ENCODE measurements around the gene NPIPA3. TPM values are rescaled to one million over a fixed set of nuclear protein-coding genes. Genes with fewer than 3 reads are reported as not detected.
"Not testable (repeated sequence)": the region's sequence is repeated elsewhere in the genome, so short reads cannot be mapped to it uniquely, and the experiment has no call there.

The NPIPA3 gene
- total RNA-seq, 4 donors from 2014 or later, result 6.0 to 11.5 TPM; not detected in 2

GRCh38 chr16:14672403-14672971 lies 30.7 kb upstream of the NPIPA3 start:
- no peak for DNase-seq
- intact Hi-C loops (cut with DNase I; ENCODE audit: low total_unique reads), result no loop called here
- Histone ChIP-seq H3K9me3 (no peaks in the 10 kb centered on the region), H3K36me3 (no peaks in the 10 kb centered on the region), H3K4me1 (no peaks in the 10 kb centered on the region), H3K4me3 (no peak overlapping the region), H3K27me3 (no peaks in the 10 kb centered on the region), H3K27ac (no peak overlapping the region)
- no peak for TF ChIP-seq POLR2A (IDR thresholded peaks at IDR 0.05)
- TF ChIP-seq CTCF (IDR thresholded peaks at IDR 0.05), result no peak

GRCh38 chr16:14676633-14677032 lies 26.6 kb upstream of the NPIPA3 start:
- no peak for DNase-seq
- Histone ChIP-seq H3K4me3 (no peak overlapping the region), H3K27ac (no peak overlapping the region), H3K4me1 (no peaks in the 10 kb centered on the region), H3K9me3 (no peaks in the 10 kb centered on the region), H3K36me3 (no peaks in the 10 kb centered on the region), H3K27me3 (no peaks in the 10 kb centered on the region)
- intact Hi-C loops (cut with DNase I; ENCODE audit: low total_unique reads), result no loop called here
- no peak for TF ChIP-seq POLR2A (IDR thresholded peaks at IDR 0.05)

- no peaks in the 10 kb centered on the region for H3K4me1 ChIP-seq
- H3K27me3 ChIP-seq, result no peaks in the 10 kb centered on the region
- no peak for TF ChIP-seq CTCF (IDR thresholded peaks at IDR 0.05)
- TF ChIP-seq POLR2A (IDR thresholded peaks at IDR 0.05), result no peak
- no peak overlapping the region for H3K27ac ChIP-seq
- H3K4me3 ChIP-seq, result no peak overlapping the region
- DNase-seq, result no peak
- H3K36me3 ChIP-seq, result no peaks in the 10 kb centered on the region
- intact Hi-C loops (cut with DNase I; ENCODE audit: low total_unique reads), result no loop called here
- H3K9me3 ChIP-seq, result no peaks in the 10 kb centered on the region
Measured at GRCh38 chr16:14677627-14678026, 25.6 kb upstream of the NPIPA3 start.

- Histone ChIP-seq H3K27me3 (no peaks in the 10 kb centered on the region), H3K9me3 (no peaks in the 10 kb centered on the region), H3K36me3 (no peaks in the 10 kb centered on the region), H3K27ac (no peak overlapping the region), H3K4me1 (no peaks in the 10 kb centered on the region), H3K4me3 (no peak overlapping the region)
- intact Hi-C loops (cut with DNase I; ENCODE audit: low total_unique reads), result no loop called here
- DNase-seq, result no peak
- no peak for TF ChIP-seq POLR2A (IDR thresholded peaks at IDR 0.05)
- no peak for TF ChIP-seq CTCF (IDR thresholded peaks at IDR 0.05)
Measured at GRCh38 chr16:14678748-14679497, 24.3 kb upstream of the NPIPA3 start.

- H3K4me3 ChIP-seq; H3K9me3 ChIP-seq; H3K27ac ChIP-seq; H3K27me3 ChIP-seq; H3K4me1 ChIP-seq; H3K36me3 ChIP-seq; intact Hi-C loops (cut with DNase I; ENCODE audit: low total_unique reads); DNase-seq: not testable (repeated sequence)
Measured at GRCh38 chr16:14680396-14680795, 22.8 kb upstream of the NPIPA3 start.

- Histone ChIP-seq H3K9me3 (no peaks in the 10 kb centered on the region), H3K36me3 (no peaks in the 10 kb centered on the region), H3K4me1 (no peaks in the 10 kb centered on the region), H3K4me3 (no peak overlapping the region), H3K27ac (no peak overlapping the region), H3K27me3 (no peaks in the 10 kb centered on the region)
- intact Hi-C loops (cut with DNase I; ENCODE audit: low total_unique reads), result no loop called here
- TF ChIP-seq POLR2A (IDR thresholded peaks at IDR 0.05), result no peak
- no peak for TF ChIP-seq CTCF (IDR thresholded peaks at IDR 0.05)
- DNase-seq, result no peak
Measured at GRCh38 chr16:14681115-14681514, 22.1 kb upstream of the NPIPA3 start.
